HG02763 (cell line): ENCODE measurements around the gene ADAMTS2.

ENCODE experiments used
- ATAC-seq: cut with Tn5 transposase; IDR thresholded peaks from one replicate; pipeline ENCODE4 v1.9.1; 2021; ENCODE audit warnings: mild to moderate bottlenecking, moderate library complexity; ENCODE audit not compliant: unreplicated experiment

Gene ADAMTS2

DNA sequence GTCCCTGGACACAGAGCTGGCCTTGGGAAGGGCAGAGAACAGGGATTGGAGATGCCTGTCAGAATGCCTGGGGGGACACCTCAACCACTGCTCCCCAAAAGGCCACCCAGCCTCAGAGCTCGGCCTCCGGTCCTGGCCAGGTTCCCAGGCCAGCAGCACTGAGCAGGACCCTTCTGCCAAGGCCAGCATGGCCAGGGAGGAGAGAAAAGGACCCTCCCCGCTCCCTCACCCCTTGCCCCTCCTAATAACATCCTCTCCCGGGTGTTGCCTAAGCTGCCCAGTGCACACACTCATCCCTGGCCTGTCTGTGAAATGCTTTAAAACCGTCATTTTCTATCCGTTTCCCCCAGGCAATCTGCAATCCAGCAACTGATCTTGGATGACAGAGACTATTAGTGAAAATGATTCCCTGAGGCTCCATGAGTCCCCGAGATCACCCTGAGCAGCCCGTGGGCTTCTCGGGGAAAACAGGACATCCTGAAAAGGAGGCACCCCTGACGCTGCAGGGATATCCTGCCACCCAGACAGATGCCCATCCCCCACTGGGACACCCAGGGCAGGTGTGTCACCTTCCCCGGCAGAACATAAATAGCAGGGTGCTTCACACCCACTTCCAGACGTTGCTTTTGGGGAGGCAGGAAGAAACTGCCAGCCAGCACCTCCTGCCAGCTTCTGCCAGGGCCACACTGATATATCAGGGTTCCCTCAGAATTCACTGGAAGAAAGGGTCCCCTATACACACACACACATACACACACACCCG, 75.3 kb downstream of the ADAMTS2 start:
- ATAC-seq, result no peak

DNA sequence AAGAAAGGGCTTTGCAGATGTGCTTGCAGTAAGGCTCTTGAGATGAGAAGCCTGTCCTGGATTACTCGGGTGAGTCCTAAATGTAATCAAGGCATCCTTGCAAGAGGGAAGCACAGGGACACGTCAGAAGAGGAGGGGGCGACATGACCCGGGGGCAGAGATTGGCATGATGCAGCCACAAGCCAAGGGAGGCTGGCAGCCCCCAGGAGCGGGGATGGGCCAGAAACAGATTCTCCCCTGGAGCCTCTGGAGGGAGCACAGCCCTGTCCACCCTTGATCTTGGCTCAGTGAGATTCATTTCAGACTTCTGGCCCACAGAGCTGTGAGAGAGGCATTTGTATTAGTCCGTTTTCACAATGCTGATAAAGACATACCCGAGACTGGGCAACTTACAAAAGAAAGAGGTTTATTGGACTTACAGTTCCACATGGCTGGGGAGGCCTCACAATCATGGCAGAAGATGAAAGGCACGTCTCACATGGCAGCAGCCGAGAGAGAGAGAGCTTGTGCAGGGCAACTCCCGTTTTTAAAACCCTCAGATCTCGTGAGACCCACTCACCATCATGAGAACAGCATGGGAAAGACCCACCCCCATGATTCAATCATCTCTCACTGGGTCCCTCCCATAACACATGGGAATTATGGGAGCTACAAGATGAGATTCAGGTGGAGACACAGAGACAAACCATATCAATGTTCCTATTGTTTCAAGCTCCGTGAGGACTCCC, 76.1 kb downstream of the ADAMTS2 start:
- no peak for ATAC-seq

GRCh38 chr5:179268399-179268952, 76.8 kb downstream of the ADAMTS2 start:
- ATAC-seq, result no peak

DNA sequence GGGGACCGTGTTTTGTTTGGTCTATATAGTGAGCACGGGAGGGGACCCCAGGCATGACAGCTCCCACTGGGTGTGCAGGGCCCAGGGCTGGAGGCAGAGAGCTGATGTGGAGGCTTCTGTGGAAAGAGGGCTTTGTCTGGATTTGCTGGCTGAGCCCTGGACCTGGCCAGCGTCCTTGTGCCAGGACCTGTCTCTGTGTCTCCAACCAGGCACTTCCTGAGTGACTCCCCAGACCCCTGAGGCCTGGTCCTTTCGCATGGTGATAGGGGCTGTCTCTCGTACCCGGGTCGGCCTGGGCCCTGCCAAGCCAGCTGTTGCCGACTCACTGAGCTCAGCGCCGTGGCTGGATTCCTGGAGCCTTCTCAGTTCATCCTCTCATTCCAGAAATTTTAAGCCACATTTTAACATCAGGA, 77.6 kb downstream of the ADAMTS2 start:
- no peak for ATAC-seq

DNA sequence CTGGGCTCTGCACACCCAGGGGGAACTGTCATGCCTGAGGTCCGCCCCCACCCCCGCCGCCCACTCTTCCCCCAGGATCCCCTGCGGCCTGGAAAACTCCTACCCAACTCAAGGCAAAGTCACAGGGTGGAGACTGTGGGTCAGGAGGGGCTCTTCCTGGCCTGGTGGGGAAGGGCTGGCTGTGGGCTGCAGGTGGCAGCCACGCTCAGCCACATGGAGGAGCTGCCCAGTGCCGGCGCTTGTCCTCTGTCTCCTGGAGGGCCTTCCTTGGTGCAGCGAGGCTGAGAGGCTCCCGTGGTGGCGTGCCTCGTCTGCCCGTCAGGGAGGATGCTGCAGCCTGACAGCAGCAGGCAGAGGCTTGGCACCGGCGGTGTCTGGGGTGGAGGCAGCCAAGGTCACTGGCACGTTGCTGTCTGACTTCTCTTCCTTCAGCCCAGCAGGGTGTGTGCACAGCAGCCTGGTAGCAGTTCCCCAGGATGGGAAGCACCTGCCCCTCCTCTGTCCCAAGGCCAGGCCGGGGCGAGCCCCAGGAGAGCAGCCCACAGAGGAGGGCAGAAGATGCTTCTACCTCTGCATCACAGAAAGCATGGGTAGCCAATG, 78.1 kb downstream of the ADAMTS2 start:
- no peak for ATAC-seq

GRCh38 chr5:179266291-179267070, 78.8 kb downstream of the ADAMTS2 start:
- ATAC-seq, result no peak

- no peak for ATAC-seq
Measured at GRCh38 chr5:179265514-179266290, 79.6 kb downstream of the ADAMTS2 start.

DNA sequence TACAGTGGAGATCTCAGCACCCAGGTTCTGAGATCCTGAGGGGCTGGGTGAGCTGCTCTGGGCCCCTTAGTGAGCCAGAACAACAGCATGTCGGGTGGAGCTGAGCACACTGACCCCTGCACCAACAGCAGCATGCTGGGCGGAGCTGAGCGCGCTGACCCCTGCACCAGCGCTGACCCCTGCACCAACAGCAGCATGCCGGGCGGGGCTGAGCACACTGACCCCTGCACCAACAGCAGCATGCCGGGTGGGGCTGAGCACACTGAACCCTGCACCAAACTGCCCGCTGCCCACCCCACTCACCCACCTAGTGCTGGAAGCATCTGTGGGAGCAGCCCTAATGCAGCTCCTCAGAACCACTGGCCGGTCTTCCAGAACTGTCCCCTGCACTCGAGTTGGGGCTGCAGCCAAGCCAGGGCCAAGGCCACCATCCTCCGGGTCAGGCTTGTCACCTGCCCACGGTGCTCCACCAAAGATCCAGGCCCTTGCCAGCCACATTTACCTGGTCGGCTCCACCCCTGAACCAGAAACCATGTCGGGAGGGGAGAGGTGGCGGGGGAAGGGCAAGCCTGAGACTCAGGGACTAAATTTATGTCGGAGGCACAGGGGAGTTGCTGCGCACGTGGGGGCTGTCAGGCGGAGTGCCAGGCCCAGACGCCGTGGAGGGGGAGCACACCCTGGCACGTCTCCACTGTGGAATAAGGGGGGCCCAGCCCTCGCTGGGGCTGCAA, 80.3 kb downstream of the ADAMTS2 start:
- ATAC-seq, result no peak

DNA sequence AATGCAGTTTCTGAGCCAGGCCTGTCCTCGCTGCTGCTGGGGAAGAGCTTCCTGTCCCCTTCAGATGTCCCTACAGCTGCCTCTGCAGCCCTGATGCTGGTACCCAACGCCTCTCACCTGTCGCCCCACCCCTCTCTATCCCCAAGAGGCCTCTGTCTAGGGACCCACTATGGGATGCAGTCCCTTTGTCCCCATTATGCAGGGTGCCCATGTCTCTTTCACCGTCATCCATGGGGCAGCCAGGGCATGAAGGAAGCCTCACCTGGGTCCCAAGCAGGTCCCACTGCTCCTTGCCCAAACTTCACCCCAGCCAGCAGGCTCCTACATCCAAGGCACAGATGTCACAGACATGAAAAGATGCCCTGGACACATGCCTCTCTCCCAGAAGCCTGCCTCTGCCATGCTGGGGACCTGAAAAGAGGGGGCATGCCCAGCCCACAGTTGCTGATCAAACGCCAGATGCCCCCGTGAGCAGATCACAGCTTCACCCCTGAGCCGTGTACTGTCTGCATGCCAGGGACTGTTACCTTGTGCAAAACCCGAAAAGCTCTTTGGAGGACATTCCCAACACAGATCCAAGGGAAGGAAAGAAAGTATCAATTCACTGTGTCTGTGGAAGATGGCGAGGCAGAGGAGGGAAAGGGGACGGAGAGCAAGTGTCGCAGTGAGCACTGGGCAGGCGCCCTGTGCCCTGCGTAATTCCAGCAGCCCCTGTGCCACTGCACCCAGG, 81.0 kb downstream of the ADAMTS2 start:
- ATAC-seq, result no peak

GRCh38 chr5:179263391-179264052, 81.7 kb downstream of the ADAMTS2 start:
- ATAC-seq, result no peak

- ATAC-seq, result no peak
Measured at GRCh38 chr5:179262126-179262920, 82.9 kb downstream of the ADAMTS2 start.

GRCh38 chr5:179261301-179262125, 83.7 kb downstream of the ADAMTS2 start:
- no peak for ATAC-seq

DNA sequence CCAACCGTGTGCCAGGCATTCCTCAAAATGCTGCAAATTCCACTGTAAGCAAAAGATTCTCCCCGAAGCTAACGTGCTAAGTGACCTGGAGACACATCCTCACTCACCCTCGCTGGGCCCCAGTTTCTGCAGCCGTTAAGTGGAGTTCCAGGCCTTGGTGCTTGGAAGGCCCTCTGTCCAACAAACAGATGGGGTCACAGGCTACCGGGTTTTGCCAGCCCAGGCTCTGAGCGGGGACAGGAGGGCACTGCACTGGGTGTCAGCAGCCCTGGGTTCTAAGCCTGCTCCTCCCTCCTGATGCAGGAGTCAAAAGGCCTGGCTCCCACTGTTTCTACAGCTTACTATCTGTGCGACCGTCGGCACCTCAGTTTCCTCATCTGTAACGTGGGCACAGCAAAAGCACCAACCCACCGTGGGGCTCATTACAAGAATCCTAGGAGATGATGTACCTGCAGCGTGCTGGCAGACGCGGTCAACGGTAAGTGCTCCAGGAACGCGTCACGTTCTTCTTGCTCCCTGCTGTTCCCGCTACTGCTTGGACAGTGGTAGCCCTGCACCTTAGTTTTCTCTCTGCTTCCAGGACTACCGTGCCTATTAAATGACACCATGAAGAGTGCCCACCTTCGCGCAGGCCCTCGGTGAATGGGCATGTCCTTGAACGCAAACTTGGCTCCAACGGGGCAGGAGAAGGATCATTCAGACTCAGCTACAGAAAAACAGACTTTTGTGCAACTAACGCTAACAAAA, 84.8 kb downstream of the ADAMTS2 start:
- ATAC-seq, result no peak

- no peak for ATAC-seq
Measured at GRCh38 chr5:179259731-179260323, 85.4 kb downstream of the ADAMTS2 start.

GRCh38 chr5:179258922-179259730, 86.1 kb downstream of the ADAMTS2 start:
- no peak for ATAC-seq
